ENCODE results near the gene KIF5A. TPM values are rescaled to one million over a fixed set of nuclear protein-coding genes. Genes with fewer than 3 reads are reported as not detected.
"Not testable (repeated sequence)": the region's sequence is repeated elsewhere in the genome, so short reads cannot be mapped to it uniquely, and the experiment has no call there.

KIF5A gene
- total RNA-seq, 2 donors from 2014 or later: 2.3 to 4.5 TPM

- no peak for DNase-seq
- Histone ChIP-seq H3K4me3 (ENCODE audit: low read length) (no peak overlapping the region), H3K4me1 (ENCODE audit: control insufficient read depth, insufficient read depth, low read length) (no peaks in the 10 kb centered on the region), H3K27ac (ENCODE audit: low read depth, low read length) (no peak overlapping the region), H3K27me3 (ENCODE audit: control insufficient read depth, insufficient read depth, low read length, poor library complexity, severe bottlenecking) (no peaks in the 10 kb centered on the region), H3K9me3 (ENCODE audit: control insufficient read depth, low read length) (no peaks in the 10 kb centered on the region), H3K9ac (ENCODE audit: extremely low read depth, low read length, poor library complexity, severe bottlenecking) (no peak overlapping the region), H3K36me3 (ENCODE audit: control insufficient read depth, insufficient read depth, low read length) (no peaks in the 10 kb centered on the region)
- Mint-ChIP-seq H3K36me3 (ENCODE audit: low read depth) (peaks cover 23% of the 10 kb centered on the region), H3K4me3 (no peak overlapping the region), H3K27me3 (ENCODE audit: insufficient read depth) (no peaks in the 10 kb centered on the region), H3K9me3 (no peaks in the 10 kb centered on the region), H3K27ac (no peak overlapping the region), H3K4me1 (no peaks in the 10 kb centered on the region)
- WGBS, 2 experiments (ENCODE audit: insufficient coverage in 1 of 2, insufficient read length in 1 of 2): 91 to 92% methylated on average over 2 to 6 of the region's 6 CpGs
- TF ChIP-seq CTCF (conservative IDR thresholded peaks at IDR 0.05): no peak
These were observed 19.0 kb downstream of the KIF5A start for GRCh38 chr12:57568838-57569237.

GRCh38 chr12:57569858-57570257 is 20.0 kb downstream of the KIF5A start:
- Mint-ChIP-seq H3K36me3 (ENCODE audit: low read depth) (peaks cover 24% of the 10 kb centered on the region), H3K4me3 (no peak overlapping the region), H3K9me3 (no peaks in the 10 kb centered on the region), H3K27me3 (ENCODE audit: insufficient read depth) (no peaks in the 10 kb centered on the region), H3K27ac (no peak overlapping the region), H3K4me1 (no peaks in the 10 kb centered on the region)
- no peaks in the 10 kb centered on the region for H3K27me3 ChIP-seq (ENCODE audit: control insufficient read depth, insufficient read depth, low read length, poor library complexity, severe bottlenecking)
- no peak for TF ChIP-seq CTCF (conservative IDR thresholded peaks at IDR 0.05)
- no peaks in the 10 kb centered on the region for H3K9me3 ChIP-seq (ENCODE audit: control insufficient read depth, low read length)
- H3K36me3 ChIP-seq (ENCODE audit: control insufficient read depth, insufficient read depth, low read length): no peaks in the 10 kb centered on the region
- no peak overlapping the region for H3K4me3 ChIP-seq (ENCODE audit: low read length)
- no peak overlapping the region for H3K27ac ChIP-seq (ENCODE audit: low read depth, low read length)
- no peak overlapping the region for H3K9ac ChIP-seq (ENCODE audit: extremely low read depth, low read length, poor library complexity, severe bottlenecking)
- DNase-seq: peak; percentile 40
- 92 to 95% methylated on average over 16 to 18 of the region's 18 CpGs for WGBS, 2 experiments (ENCODE audit: insufficient coverage in 1 of 2, insufficient read length in 1 of 2)
- no peaks in the 10 kb centered on the region for H3K4me1 ChIP-seq (ENCODE audit: control insufficient read depth, insufficient read depth, low read length)

GRCh38 chr12:57570438-57570837 is 20.6 kb downstream of the KIF5A start:
- H3K4me3 Mint-ChIP-seq; H3K9ac ChIP-seq (ENCODE audit: extremely low read depth, low read length, poor library complexity, severe bottlenecking); H3K27ac Mint-ChIP-seq; DNase-seq; H3K27me3 ChIP-seq (ENCODE audit: control insufficient read depth, insufficient read depth, low read length, poor library complexity, severe bottlenecking); H3K4me3 ChIP-seq (ENCODE audit: low read length); H3K36me3 ChIP-seq (ENCODE audit: control insufficient read depth, insufficient read depth, low read length); H3K4me1 ChIP-seq (ENCODE audit: control insufficient read depth, insufficient read depth, low read length); H3K9me3 ChIP-seq (ENCODE audit: control insufficient read depth, low read length); H3K27me3 Mint-ChIP-seq (ENCODE audit: insufficient read depth); H3K9me3 Mint-ChIP-seq; H3K4me1 Mint-ChIP-seq; H3K27ac ChIP-seq (ENCODE audit: low read depth, low read length): not testable (repeated sequence)
- 66 to 83% methylated on average over 4 to 12 of the region's 13 CpGs for WGBS, 2 experiments (ENCODE audit: insufficient coverage in 1 of 2, insufficient read length in 1 of 2)
- H3K36me3 Mint-ChIP-seq (ENCODE audit: low read depth): peaks cover 30% of the 10 kb centered on the region

All from endodermal cell (in vitro differentiated cells).